HG02571 (cell line): ENCODE results near the gene SPAG5.
A peak's percentile ranks its signal among the peaks of the same experiment; 100 is the strongest.

Experiments
- ATAC-seq: cut with Tn5 transposase; IDR thresholded peaks from one replicate; pipeline ENCODE4 v1.9.1; 2021; ENCODE audit warnings: mild to moderate bottlenecking, moderate library complexity; ENCODE audit not compliant: unreplicated experiment

The SPAG5 gene

GRCh38 chr17:28598799-28599310 lies at the start of gene SPAG5:
SPAG5 (minus strand) TSS chr17:28599025; CDS start chr17:28598946, 79 bp downstream.
- ATAC-seq: peak; percentile 81

- no peak for ATAC-seq
Measured at GRCh38 chr17:28646039-28646754, 47.4 kb upstream of the SPAG5 start.

GRCh38 chr17:28645576-28645939 lies 46.7 kb upstream of the SPAG5 start:
- ATAC-seq: no peak

GRCh38 chr17:28644787-28645575 lies 46.2 kb upstream of the SPAG5 start, which contains the start of gene BLTP2:
BLTP2 (minus strand) TSS chr17:28645158; CDS start chr17:28645056, 102 bp downstream.
- peak; percentile 87 for ATAC-seq

GRCh38 chr17:28643983-28644786 lies 45.4 kb upstream of the SPAG5 start:
- no peak for ATAC-seq

- no peak for ATAC-seq
Measured at GRCh38 chr17:28641579-28641978, 42.8 kb upstream of the SPAG5 start.

GRCh38 chr17:28635506-28635905 lies 36.7 kb upstream of the SPAG5 start:
- no peak for ATAC-seq

- no peak for ATAC-seq
Measured at GRCh38 chr17:28634206-28634865, 35.5 kb upstream of the SPAG5 start.

- no peak for ATAC-seq
Measured at GRCh38 chr17:28626818-28627217, 28.0 kb upstream of the SPAG5 start.

- ATAC-seq: no peak
Measured at GRCh38 chr17:28624148-28624547, 25.3 kb upstream of the SPAG5 start.

- ATAC-seq: no peak
Measured at GRCh38 chr17:28623696-28624095, 24.9 kb upstream of the SPAG5 start.

GRCh38 chr17:28622186-28622585 lies 23.4 kb upstream of the SPAG5 start:
- no peak for ATAC-seq

GRCh38 chr17:28620010-28620409 lies 21.2 kb upstream of the SPAG5 start:
- ATAC-seq: no peak

GRCh38 chr17:28618464-28618863 lies 19.6 kb upstream of the SPAG5 start:
- no peak for ATAC-seq

GRCh38 chr17:28616281-28616680 lies 17.5 kb upstream of the SPAG5 start:
- no peak for ATAC-seq

- no peak for ATAC-seq
Measured at GRCh38 chr17:28615260-28615940, 16.6 kb upstream of the SPAG5 start.

- ATAC-seq: no peak
Measured at GRCh38 chr17:28613931-28614381, 15.1 kb upstream of the SPAG5 start, which contains the start of gene RSKR. RSKR (minus strand) TSS chr17:28614185; CDS start chr17:28614161, 24 bp downstream.

- ATAC-seq: no peak
Measured at GRCh38 chr17:28612936-28613872, 14.4 kb upstream of the SPAG5 start.

GRCh38 chr17:28612531-28612930 lies 13.7 kb upstream of the SPAG5 start:
- ATAC-seq: no peak
